Measurements from ENCODE around the gene LRRN2. TPM values are rescaled to one million over a fixed set of nuclear protein-coding genes. Genes with fewer than 3 reads are reported as not detected.
A peak's percentile ranks its signal among the peaks of the same experiment; 100 is the strongest.

LRRN2 gene
- total RNA-seq, 1 donor from 2014 or later = 1.5 TPM

GRCh38 chr1:204591473-204592090, 94.0 kb downstream of the LRRN2 start:
- intact Hi-C loops (cut with DNase I) = no loop called here
- ATAC-seq = no peak
- DNase-seq (ENCODE audit: missing footprints) = no peak

DNA sequence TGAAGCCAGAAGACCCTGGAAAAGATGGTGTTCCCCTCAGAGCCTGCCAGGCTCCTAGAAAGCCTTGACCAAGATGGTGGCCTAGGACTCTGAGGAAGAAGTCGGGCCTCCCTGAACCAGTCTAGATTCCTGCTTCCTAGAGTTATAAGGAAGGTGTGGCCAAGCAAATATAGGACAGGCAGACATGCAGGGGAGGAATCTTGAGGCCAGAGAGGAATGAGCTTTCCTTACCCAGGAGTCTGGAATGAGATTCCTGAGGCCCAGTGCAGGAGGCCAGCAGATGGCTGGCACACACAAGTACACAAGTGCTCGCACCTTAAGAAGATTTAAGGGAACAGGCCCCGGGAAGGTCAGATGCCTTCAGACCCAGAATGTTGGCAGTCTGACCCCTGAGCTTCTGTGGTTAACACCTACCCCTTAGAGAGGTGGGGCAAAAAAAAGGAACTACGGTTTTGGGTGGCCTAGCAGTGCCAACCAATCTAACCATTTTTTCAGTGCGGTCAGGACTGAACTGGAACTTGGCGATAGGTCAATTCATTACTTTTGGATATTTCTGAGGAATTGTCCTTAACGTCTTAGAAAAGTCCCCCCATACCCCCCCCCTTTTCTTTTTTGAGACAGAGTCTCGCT, 96.0 kb downstream of the LRRN2 start:
- no peak for DNase-seq (ENCODE audit: missing footprints)
- no peak for ATAC-seq
- intact Hi-C loops (cut with DNase I) = no loop called here

GRCh38 chr1:204588826-204589225, 96.7 kb downstream of the LRRN2 start:
- intact Hi-C loops (cut with DNase I) = no loop called here
- DNase-seq (ENCODE audit: missing footprints) (no peak), ATAC-seq (no peak)

DNA sequence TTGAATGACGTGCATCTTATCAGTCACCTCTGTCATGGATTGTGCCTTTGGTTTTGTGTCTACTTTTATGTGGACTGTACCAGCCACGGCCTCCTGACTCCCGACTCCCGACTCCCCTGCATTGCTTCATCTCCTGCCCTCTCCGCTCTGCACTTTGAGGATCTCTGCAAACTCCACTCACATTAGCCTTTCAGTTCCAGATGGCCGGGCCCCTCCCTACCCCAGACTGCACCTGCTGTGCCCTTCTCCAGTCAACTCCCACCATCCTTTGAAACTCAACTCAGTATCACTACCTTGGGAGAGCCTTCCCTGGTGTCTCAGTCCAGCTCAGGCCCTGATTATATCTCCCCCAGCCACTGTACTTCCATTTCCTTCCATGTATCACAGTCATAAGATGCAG, 97.9 kb downstream of the LRRN2 start:
- no peak for DNase-seq (ENCODE audit: missing footprints)
- intact Hi-C loops (cut with DNase I) = no loop called here
- no peak for ATAC-seq

DNA sequence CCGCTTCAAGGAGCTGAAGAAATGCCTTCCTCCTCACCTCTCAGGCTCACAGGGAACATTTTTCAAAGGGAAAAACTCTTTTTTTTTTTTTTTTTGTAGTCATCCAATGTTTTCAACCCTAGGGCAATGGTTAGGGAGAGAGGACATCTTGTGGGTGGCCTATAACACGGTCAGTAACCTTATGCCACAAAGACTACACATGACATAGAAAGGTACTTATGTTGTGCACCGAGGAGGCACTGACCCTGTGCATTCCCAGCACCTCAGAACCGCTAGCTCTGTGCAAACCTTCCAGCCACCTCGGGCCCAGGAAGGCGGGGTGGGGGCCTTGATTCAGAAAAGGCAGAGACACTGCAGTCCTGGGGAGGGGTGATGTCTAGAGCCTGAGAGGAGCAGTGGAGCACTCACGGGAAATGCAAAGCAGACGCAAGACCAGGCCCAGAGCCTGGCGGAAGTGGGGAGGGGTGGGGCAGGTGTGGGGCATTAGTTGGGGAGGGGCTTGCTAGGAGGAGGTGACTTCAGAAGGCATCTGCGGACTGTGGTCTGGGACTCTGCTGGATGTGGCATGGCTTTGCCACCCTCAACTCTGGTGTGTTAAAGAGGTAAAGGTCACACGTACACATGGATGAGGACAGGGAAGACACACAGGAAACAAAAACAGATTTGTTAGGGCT, 100.7 kb downstream of the LRRN2 start:
- intact Hi-C loops (cut with DNase I) = no loop called here
- ATAC-seq = no peak
- no peak for DNase-seq (ENCODE audit: missing footprints)

GRCh38 chr1:204583909-204584632, 101.5 kb downstream of the LRRN2 start:
- DNase-seq (ENCODE audit: missing footprints) = peak; percentile 90
- ATAC-seq = peak; percentile 87
- intact Hi-C loops (cut with DNase I) = no loop called here

GRCh38 chr1:204581759-204582158, 103.8 kb downstream of the LRRN2 start:
- no peak for ATAC-seq
- intact Hi-C loops (cut with DNase I) = no loop called here

GRCh38 chr1:204580862-204581261, 104.7 kb downstream of the LRRN2 start:
- intact Hi-C loops (cut with DNase I) = no loop called here
- DNase-seq (ENCODE audit: missing footprints) (no peak), ATAC-seq (no peak)

More at GRCh38 chr1:204581759-204582158, 103.8 kb downstream of the LRRN2 start:
- no peak for DNase-seq (ENCODE audit: missing footprints)

DNA sequence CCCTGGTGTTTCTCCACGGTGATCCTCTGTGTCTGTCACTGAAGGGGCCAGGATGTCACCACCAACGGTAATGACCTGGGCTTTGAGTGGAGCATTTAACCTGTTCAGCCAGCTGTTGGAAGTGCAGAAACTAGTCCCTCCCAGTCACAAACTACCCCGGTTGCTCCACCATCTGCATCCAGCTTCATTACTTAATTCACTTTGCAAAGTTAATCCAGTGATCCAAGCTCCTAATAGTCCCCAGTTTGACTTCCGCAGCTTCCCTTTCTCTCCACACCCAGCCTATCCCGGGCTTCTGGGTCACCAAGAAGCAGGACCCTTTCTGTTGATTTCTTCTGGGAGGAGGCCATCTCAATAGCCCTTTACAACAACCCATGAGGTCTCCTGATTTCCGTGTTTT, 105.9 kb downstream of the LRRN2 start:
- ATAC-seq = no peak
- intact Hi-C loops (cut with DNase I) = no loop called here

GRCh38 chr1:204578867-204579664, 106.5 kb downstream of the LRRN2 start:
- DNase-seq (ENCODE audit: missing footprints) = no peak
- intact Hi-C loops (cut with DNase I) = no loop called here
- ATAC-seq = peak; percentile 54

More for the DNA sequence above, 105.9 kb downstream of the LRRN2 start:
- no peak for DNase-seq (ENCODE audit: missing footprints)

GRCh38 chr1:204577794-204578478, 107.6 kb downstream of the LRRN2 start:
- ATAC-seq (no peak), DNase-seq (ENCODE audit: missing footprints) (no peak)
- intact Hi-C loops (cut with DNase I) = no loop called here

GRCh38 chr1:204576422-204576821, 109.1 kb downstream of the LRRN2 start:
- no peak for ATAC-seq
- intact Hi-C loops (cut with DNase I) = no loop called here
- no peak for DNase-seq (ENCODE audit: missing footprints)

DNA sequence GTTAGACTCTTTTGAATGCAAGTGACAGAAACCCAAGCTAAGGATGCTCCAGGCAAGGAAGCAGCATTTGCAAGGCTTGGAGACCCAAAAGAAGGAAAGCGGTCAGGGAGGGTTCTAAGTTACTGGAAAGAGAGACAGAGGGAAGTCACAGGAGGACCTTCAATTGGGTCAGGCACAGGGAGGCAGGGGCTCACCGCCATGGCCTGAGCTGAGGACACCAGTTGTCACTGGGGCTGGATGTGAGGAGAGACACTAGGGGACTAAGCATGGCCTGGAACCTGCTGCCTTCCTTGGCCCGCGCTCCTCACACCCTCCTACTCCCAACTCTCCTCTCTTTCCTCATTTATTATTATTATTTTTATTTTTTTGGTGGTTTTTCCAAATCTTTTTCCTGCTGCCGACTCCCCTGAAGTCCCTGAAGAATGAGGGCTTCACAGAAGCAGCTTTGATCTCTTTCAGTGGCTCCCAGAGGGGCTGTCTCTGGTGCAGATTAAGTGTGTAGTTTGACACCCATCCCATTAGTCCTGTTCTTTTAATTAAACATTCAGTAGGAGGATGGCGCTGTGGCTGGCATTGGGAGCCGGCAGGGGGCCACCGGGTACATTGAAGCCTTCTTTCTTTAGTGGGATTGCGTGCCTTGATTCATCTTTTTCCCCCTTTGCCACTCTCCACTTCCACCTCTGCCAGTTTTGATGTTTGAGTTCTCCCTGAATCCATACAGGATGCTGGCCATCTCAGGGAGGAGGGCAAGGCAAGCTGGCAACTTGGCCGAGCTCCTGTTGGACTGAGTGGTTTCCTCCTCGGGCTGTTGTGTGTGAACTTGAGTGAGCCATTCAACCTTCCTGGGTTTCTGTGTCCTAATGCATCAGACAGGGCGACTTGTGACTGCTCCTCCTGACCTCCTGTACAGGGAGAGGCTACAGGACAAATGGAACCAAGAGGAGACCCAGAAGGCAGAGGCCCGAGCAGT, 110.0 kb downstream of the LRRN2 start:
- intact Hi-C loops (cut with DNase I) = no loop called here
- DNase-seq (ENCODE audit: missing footprints) (no peak), ATAC-seq (no peak)

GRCh38 chr1:204574865-204575163, 110.7 kb downstream of the LRRN2 start:
- intact Hi-C loops (cut with DNase I) = no loop called here
- ATAC-seq = peak; percentile 88
- peak; percentile 82 for DNase-seq (ENCODE audit: missing footprints)

- intact Hi-C loops (cut with DNase I) = no loop called here
- DNase-seq (ENCODE audit: missing footprints) (no peak), ATAC-seq (peak; percentile 35)
These were observed 111.3 kb downstream of the LRRN2 start for GRCh38 chr1:204574016-204574864.

All from Right ventricle myocardium inferior (tissue), 1 donor.